KMS-11 (cell line): ENCODE data around the gene ZNF655.
A peak's percentile ranks its signal among the peaks of the same experiment; 100 is the strongest.

Source experiments
- H2AFZ ChIP-seq: fragments of 200-600 bp; sonication (generic); 2 replicates; pipeline ENCODE4 v1.6.1; 2016; ENCODE audit warnings: antibody characterized with exemption, mixed run types, low read depth
- H3K27ac ChIP-seq: fragments of 200-600 bp; sonication (generic); 2 replicates; pipeline ENCODE4 v1.6.1; 2016; ENCODE audit warnings: mild to moderate bottlenecking, mixed run types
- H3K27me3 ChIP-seq: fragments of 200-600 bp; sonication (generic); 2 replicates; pipeline ENCODE4 v1.6.1; 2017; ENCODE audit warnings: mild to moderate bottlenecking, low read depth, mixed run types, moderate library complexity; ENCODE audit not compliant: insufficient read depth
- H3K36me3 ChIP-seq: fragments of 200-600 bp; sonication (generic); 2 replicates; pipeline ENCODE4 v1.6.1; 2017; ENCODE audit warnings: mild to moderate bottlenecking, mixed run types; ENCODE audit not compliant: insufficient read depth
- H3K4me1 ChIP-seq: fragments of 200-600 bp; sonication (generic); 2 replicates; pipeline ENCODE4 v1.6.1; 2016; ENCODE audit warnings: mild to moderate bottlenecking, low read depth, mixed run types; ENCODE audit not compliant: poor library complexity, severe bottlenecking
- H3K4me2 ChIP-seq: fragments of 200-600 bp; sonication (generic); 2 replicates; pipeline ENCODE4 v1.7.0; 2016; ENCODE audit warnings: mild to moderate bottlenecking, mixed run types
- H3K4me3 ChIP-seq: fragments of 200-600 bp; sonication (generic); IDR thresholded peaks from 2 replicates; pipeline ENCODE4 v1.6.1; 2017; ENCODE audit warnings: low read depth, low read length, mixed read lengths; ENCODE audit not compliant: insufficient read depth
- H3K79me2 ChIP-seq: fragments of 200-600 bp; sonication (generic); 2 replicates; pipeline ENCODE4 v1.6.1; 2016; ENCODE audit warnings: low read depth, mixed run types; ENCODE audit not compliant: insufficient read depth
- H3K9ac ChIP-seq: fragments of 200-600 bp; sonication (generic); 2 replicates; pipeline ENCODE4 v1.6.1; 2016; ENCODE audit warnings: mild to moderate bottlenecking, mixed run types
- H4K20me1 ChIP-seq: fragments of 200-600 bp; sonication (generic); 2 replicates; pipeline ENCODE4 v1.6.1; 2016; ENCODE audit warnings: mild to moderate bottlenecking, mixed run types; ENCODE audit not compliant: insufficient read depth
- TF ChIP-seq, protein P1 (sequence below): fragments of 200-600 bp; sonication (generic); conservative IDR thresholded peaks from 2 replicates; pipeline ENCODE4 v1.6.1; 2017; ENCODE audit warnings: low read depth, mild to moderate bottlenecking, antibody characterized with exemption, low read length, moderate library complexity, mixed read lengths

The ZNF655 gene

DNA sequence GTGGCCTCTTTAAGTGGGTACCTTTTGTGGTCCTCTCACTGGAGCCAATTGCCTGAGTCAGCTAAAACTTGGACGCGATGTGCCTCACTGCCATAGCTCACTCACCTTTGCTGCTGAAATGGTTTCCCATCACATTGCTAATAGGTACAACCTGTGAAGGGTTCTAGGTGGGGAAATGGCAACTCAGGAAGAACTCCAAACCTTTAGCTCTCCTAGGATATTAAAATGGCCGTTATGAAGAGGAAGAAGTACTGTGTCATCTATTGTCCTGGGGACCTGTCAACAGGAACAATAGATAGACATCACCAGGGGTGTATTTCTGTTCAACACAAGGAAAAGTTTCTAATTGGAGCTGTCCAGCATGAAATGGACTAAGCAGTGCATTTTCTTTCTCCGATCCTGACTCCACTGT, 1.2 kb upstream of the ZNF655 start:
- Histone ChIP-seq H2AFZ (no peak overlapping the region), H3K4me3 (no peak overlapping the region), H3K79me2 (peaks cover 22% of the 10 kb centered on the region), H3K4me2 (peak overlapping the region; percentile 34), H3K27ac (no peak overlapping the region), H4K20me1 (no peaks in the 10 kb centered on the region), H3K36me3 (peaks cover 1% of the 10 kb centered on the region; the same call in 1 of the 2 replicates), H3K4me1 (peaks cover 12% of the 10 kb centered on the region), H3K27me3 (no peaks in the 10 kb centered on the region), H3K9ac (peak overlapping the region; percentile 73; the same call in 1 of the 2 replicates)
- TF ChIP-seq, protein P1, sequence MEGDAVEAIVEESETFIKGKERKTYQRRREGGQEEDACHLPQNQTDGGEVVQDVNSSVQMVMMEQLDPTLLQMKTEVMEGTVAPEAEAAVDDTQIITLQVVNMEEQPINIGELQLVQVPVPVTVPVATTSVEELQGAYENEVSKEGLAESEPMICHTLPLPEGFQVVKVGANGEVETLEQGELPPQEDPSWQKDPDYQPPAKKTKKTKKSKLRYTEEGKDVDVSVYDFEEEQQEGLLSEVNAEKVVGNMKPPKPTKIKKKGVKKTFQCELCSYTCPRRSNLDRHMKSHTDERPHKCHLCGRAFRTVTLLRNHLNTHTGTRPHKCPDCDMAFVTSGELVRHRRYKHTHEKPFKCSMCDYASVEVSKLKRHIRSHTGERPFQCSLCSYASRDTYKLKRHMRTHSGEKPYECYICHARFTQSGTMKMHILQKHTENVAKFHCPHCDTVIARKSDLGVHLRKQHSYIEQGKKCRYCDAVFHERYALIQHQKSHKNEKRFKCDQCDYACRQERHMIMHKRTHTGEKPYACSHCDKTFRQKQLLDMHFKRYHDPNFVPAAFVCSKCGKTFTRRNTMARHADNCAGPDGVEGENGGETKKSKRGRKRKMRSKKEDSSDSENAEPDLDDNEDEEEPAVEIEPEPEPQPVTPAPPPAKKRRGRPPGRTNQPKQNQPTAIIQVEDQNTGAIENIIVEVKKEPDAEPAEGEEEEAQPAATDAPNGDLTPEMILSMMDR = no peak

DNA sequence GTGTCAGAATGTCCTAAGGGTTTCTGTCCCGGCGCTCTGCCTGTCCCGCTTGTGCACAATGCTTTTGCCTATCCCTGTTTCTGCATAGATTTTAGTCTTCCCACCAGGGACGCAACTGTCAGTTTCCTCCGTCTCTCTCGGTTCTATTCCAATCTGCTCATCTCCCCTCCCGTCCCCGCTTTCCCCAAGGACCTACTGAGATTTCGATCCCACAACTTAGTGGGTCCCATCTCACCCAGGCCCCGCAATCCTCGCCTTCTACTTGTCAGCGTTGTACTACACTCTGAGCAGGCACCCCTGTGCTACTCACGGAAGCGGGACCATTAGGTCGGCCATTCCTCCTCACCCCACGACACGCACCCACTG, 519 bp upstream of the ZNF655 start:
- Histone ChIP-seq H3K79me2 (peaks cover 22% of the 10 kb centered on the region), H3K4me2 (peak overlapping the region; percentile 34), H3K36me3 (peaks cover 8% of the 10 kb centered on the region; the same call in 1 of the 2 replicates), H3K4me1 (peaks cover 19% of the 10 kb centered on the region), H3K27ac (peak overlapping the region; percentile 70), H3K4me3 (no peak overlapping the region), H3K9ac (peak overlapping the region; percentile 73), H2AFZ (peak overlapping the region; percentile 73), H4K20me1 (no peaks in the 10 kb centered on the region), H3K27me3 (no peaks in the 10 kb centered on the region)
- TF ChIP-seq, protein P1 = no peak

DNA sequence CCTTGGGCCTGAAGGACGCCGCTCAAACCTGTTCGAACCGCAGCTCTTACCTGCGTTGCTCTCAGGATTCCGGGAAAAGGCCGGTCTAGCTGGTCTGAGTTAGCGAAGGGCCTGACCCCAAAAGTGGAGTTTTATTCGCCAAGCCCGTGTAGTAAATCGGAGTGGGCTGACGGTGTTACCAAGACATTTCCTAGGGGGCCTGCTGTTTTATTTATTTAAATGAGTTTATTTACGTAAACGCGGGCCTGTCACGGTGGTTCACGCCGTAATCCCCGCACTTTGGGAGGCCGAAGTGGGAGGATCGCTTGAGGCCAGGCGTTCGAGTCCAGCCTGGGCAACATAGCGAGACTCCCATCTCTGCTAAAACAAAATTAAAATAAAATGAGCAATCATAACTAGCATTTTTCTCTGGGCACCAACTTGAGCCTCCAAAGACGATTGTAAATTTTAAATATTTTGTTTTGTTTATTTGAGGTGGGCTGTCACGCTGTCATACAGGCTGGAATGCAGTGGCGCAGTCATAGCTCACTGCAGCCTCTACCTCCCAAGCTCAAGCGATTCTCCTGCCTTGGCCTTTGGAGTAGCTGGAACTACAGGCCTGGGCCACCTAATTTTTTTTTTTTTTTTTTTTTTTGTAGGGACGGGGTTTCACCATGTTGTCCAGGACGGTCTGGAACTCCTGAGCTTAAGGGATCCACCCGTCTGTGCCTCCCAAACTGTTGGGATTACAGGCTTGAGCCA, 903 bp downstream of the ZNF655 start:
- H4K20me1 ChIP-seq = no peaks in the 10 kb centered on the region
- peak overlapping the region; percentile 70 for H3K27ac ChIP-seq
- H3K4me3 ChIP-seq = no peak overlapping the region
- H3K9ac ChIP-seq = peak overlapping the region; percentile 73
- TF ChIP-seq, protein P1 = no peak
- H3K4me1 ChIP-seq = peaks cover 20% of the 10 kb centered on the region
- H3K4me2 ChIP-seq = peak overlapping the region; percentile 34
- H2AFZ ChIP-seq = peak overlapping the region; percentile 73
- peaks cover 22% of the 10 kb centered on the region for H3K79me2 ChIP-seq
- no peaks in the 10 kb centered on the region for H3K27me3 ChIP-seq
- H3K36me3 ChIP-seq = peaks cover 12% of the 10 kb centered on the region; the same call in 1 of the 2 replicates

DNA sequence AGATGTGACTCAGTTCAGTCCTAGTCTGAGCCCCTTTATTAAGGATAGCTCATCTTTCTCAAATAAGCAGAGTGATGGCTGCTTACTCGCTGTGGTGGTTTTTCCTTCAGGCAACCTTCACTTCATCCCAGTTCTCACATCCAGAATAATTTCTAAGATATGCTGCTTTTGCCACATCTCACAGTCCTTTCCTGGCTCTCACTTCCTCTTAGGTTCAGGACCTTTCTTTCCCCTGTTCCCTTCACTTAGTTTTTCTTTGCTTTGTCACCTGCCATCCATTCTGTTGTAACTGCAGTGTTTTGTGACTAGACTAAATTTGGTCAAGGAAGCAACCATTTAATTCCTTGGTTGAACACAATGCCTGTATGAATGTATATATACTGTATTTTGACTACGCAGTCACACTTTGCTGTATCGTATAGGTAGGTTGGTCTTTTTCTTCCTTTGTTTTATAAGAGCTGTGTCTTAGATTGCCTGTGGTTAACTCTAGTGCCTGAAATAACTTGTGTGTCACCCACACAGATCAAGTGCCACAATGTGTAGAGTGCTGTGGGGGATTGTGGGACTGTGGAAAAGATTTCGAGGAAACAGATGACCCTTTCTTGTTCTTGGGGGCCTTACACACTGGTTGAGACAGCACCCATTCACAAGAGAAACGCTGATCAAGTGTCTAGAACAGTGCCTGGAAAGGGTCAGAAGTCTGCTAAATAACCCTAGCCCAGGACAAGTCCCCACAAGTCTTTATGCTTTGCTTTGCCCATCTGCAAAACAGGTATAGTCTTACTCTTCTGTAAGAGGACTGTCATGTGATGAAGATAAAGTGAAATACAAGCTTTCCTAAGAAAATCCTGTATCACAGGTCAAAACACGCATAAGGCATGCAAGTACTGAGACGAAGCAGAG, 2.6 kb downstream of the ZNF655 start:
- H3K36me3 ChIP-seq = peaks cover 14% of the 10 kb centered on the region; the same call in 1 of the 2 replicates

More for the DNA sequence above, 2.6 kb downstream of the ZNF655 start:
- no peak overlapping the region for H3K27ac ChIP-seq
- peaks cover 22% of the 10 kb centered on the region for H3K79me2 ChIP-seq
- peaks cover 20% of the 10 kb centered on the region for H3K4me1 ChIP-seq
- no peak overlapping the region for H3K4me3 ChIP-seq
- H4K20me1 ChIP-seq = no peaks in the 10 kb centered on the region
- H2AFZ ChIP-seq = no peak overlapping the region
- H3K4me2 ChIP-seq = no peak overlapping the region
- H3K9ac ChIP-seq = no peak overlapping the region
- no peaks in the 10 kb centered on the region for H3K27me3 ChIP-seq
- TF ChIP-seq, protein P1 = no peak
